H1 (cell line): Measurements from ENCODE around the gene THRB. TPM values are rescaled to one million over a fixed set of nuclear protein-coding genes. Genes with fewer than 3 reads are reported as not detected.

Experiments used
- BRCA1 ChIP-seq: IDR thresholded peaks from 2 replicates; pipeline ENCODE4 v1.6.1; 2012; ENCODE audit warnings: low read depth, low read length, improper control_type of control experiment
- CBX8 ChIP-seq: fragments of 300-800, 300-1000 bp; sonication (generic); IDR thresholded peaks from 2 replicates; pipeline ENCODE4 v1.7.1; 2016; ENCODE audit warnings: low read depth, low read length, borderline replicate concordance
- CEBPB ChIP-seq: IDR thresholded peaks from 2 replicates; pipeline ENCODE4 v1.6.1; 2012; ENCODE audit warnings: low read depth, low read length
- KDM1A ChIP-seq: fragments of 200-600, 300-600 bp; sonication (generic); IDR thresholded peaks from 2 replicates; pipeline ENCODE4 v1.7.1; 2016; ENCODE audit warnings: mild to moderate bottlenecking, low read length, borderline replicate concordance
- SIN3A ChIP-seq, 2 experiments: IDR thresholded peaks in 1 of 2; conservative IDR thresholded peaks in 1 of 2; 2 replicates each; pipeline ENCODE4 v1.6.1; 2011 to 2012; ENCODE audit warnings: low read length in 2 of 2, improper control_type of control experiment in 1 of 2, low read depth in 1 of 2, mild to moderate bottlenecking in 1 of 2
- TAF7 ChIP-seq: optimal IDR thresholded peaks from 2 replicates; pipeline ENCODE3; 2011; ENCODE audit warnings: low read depth, mild to moderate bottlenecking, inconsistent platforms, low read length, moderate library complexity, borderline replicate concordance
- polyA plus RNA-seq, 7 experiments: library from polyadenylated mRNA; depleted of rRNA in 3 of 7; stranded (reverse) in 5 of 7; unstranded in 2 of 7; fragments of >200 nt in 5 of 7; fragments of 200-250 nt in 2 of 7; gene quantifications; 1 replicate in 5 of 7; 2 replicates in 1 of 7; 4 replicates in 1 of 7; pipeline versions ENCODE4 v1.2.1 to v1.2.3, GENCODE V29; 2011 to 2013; ENCODE audit warnings: missing spikeins in 2 of 7, mixed read lengths in 2 of 7
- total RNA-seq: library from RNA; stranded (reverse); fragmentation: NEBNext Ultra II Directional; extraction: Animal tissue kit (Norgen Biotek cat#: 25700); gene quantifications from 2 replicates; pipeline ENCODE4 v1.2.1, GENCODE V29; 2021
- TF ChIP-seq, protein P1 (sequence below): IDR thresholded peaks from 2 replicates; pipeline ENCODE4 v1.6.1; 2012; ENCODE audit warnings: inconsistent platforms

The THRB gene
- total and polyA plus RNA-seq, 2 of the 8 experiments (the other 6 are each of a cell fraction or from before 2014, with no cell fraction given): 0.98 to 3.9 TPM

DNA sequence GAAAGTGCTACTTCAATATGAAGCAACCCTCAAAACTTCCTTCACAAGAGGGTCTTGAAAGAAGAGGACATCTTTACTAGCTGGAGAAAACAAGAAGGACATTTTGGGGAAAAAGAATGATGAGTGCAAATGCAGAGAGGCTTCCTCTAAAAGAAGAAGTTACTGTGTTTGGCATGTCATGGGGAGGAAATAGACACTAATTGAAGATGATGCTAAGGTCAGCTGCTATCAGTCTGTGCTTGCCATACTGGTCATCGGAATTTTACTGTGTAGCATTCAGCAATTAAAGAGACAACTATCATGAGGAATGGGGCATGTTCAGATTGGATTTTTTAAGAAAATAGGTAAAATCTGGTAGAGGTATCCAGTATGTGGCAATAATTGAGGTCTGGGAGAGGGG, 60.0 kb downstream of the THRB start (continued):
- TF ChIP-seq CBX8 (no peak), SIN3A (conservative IDR thresholded peaks at IDR 0.05 in 1 of 2, IDR thresholded peaks at IDR 0.05 in 1 of 2; ENCODE audit: low read depth in 1 of 2, low read length in 2 of 2) (no peak), TAF7 (no peak), CEBPB (no peak), BRCA1 (no peak), KDM1A (no peak)
- TF ChIP-seq, protein P1, sequence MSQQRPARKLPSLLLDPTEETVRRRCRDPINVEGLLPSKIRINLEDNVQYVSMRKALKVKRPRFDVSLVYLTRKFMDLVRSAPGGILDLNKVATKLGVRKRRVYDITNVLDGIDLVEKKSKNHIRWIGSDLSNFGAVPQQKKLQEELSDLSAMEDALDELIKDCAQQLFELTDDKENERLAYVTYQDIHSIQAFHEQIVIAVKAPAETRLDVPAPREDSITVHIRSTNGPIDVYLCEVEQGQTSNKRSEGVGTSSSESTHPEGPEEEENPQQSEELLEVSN: no peak
